Adrenal gland (tissue), 12 donors: ENCODE measurements around the gene NPSR1. TPM values are rescaled to one million over a fixed set of nuclear protein-coding genes. Genes with fewer than 3 reads are reported as not detected.
"Not testable (repeated sequence)": the region's sequence is repeated elsewhere in the genome, so short reads cannot be mapped to it uniquely, and the experiment has no call there.

Experiments used
- DNase-seq, 7 donors: peaks; one replicate each; pipeline ENCODE4 v3.0.0-alpha.2; 2019 to 2020
- H3K27ac ChIP-seq, 5 donors: fragments of 200-600 bp; sonication (generic) in 4 of 5; 1 replicate in 3 of 5; 2 replicates in 2 of 5; pipeline versions ENCODE4 v1.5.1 to v1.8.0; 2016 to 2020; ENCODE audit warnings: mild to moderate bottlenecking in 1 of 5
- H3K27me3 ChIP-seq: fragments of 200-600 bp; 2 replicates; pipeline ENCODE4 v1.8.0; 2021
- H3K36me3 ChIP-seq, 2 donors: fragments of 200-600 bp; replicated peaks in 1 of 2; 1 replicate in 1 of 2; 2 replicates in 1 of 2; pipeline versions ENCODE4 v1.5.1 to v1.8.0; 2018 to 2022
- H3K4me1 ChIP-seq, 2 donors: fragments of 200-600 bp; replicated peaks in 1 of 2; 1 replicate in 1 of 2; 2 replicates in 1 of 2; pipeline versions ENCODE4 v1.5.1 to v1.8.0; 2018 to 2021
- H3K4me3 ChIP-seq, 4 donors: fragments of 200-600 bp; sonication (generic) in 3 of 4; one replicate each; pipeline ENCODE4 v1.5.1; 2016 to 2018
- H3K9me3 ChIP-seq, 3 donors: fragments of 200-600 bp; sonication (generic) in 1 of 3; replicated peaks in 1 of 3; 1 replicate in 2 of 3; 2 replicates in 1 of 3; pipeline versions ENCODE4 v1.5.1 to v1.8.0; 2016 to 2021
- CTCF ChIP-seq, 6 experiments: fragments of 450-650 bp in 4 of 6; fragments of 200-600 bp in 2 of 6; sonication (generic) in 1 of 6; IDR thresholded peaks; 1 replicate in 5 of 6; 2 replicates in 1 of 6; pipeline versions ENCODE4 v1.5.1 to v1.8.0; 2016 to 2021; ENCODE audit warnings: antibody characterized with exemption in 6 of 6, mild to moderate bottlenecking in 2 of 6, moderate library complexity in 1 of 6
- POLR2A ChIP-seq, 2 donors: fragments of 450-650 bp; IDR thresholded peaks; one replicate each; pipeline ENCODE4 v1.6.1; 2017; ENCODE audit warnings: antibody characterized with exemption in 2 of 2, mild to moderate bottlenecking in 2 of 2, moderate library complexity in 1 of 2
- WGBS, 4 donors: extraction: QIAGEN DNeasy Blood & Tissue Kit in 2 of 4; methylation state at CpG; one replicate each; pipeline versions ENCODE4 v1.1.5 to v1.1.7; 2013 to 2017; 5-methylcytosine and 5-hydroxymethylcytosine counted together
- intact Hi-C, 2 donors: fragments of 100-400 bp; cut with DNase I; formaldehyde crosslinking; loops; one replicate each; pipeline versions ENCODE4 v1.14.1 to v1.15.0; 2022 to 2023
- polyA plus RNA-seq, 3 donors: library from polyadenylated mRNA; stranded (reverse); fragments of 200-250 nt in 2 of 3; fragments of 350-450 nt in 1 of 3; fragmentation: Illumina TruSeq in 1 of 3; extraction: RNeasy Lipid Tissue Mini Kit (QIAGEN cat#74804) in 1 of 3; gene quantifications; one replicate each; pipeline ENCODE4 v1.2.3, GENCODE V29; 2013 to 2014
- total RNA-seq, 9 donors: library from RNA; depleted of rRNA in 4 of 9; stranded (reverse); fragments of >200 nt in 4 of 9; fragments of 120-200 nt in 1 of 9; fragmentation: NEBNext Ultra II Directional in 1 of 9; extraction: Animal tissue kit (Norgen Biotek cat#: 25700) in 1 of 9; gene quantifications; one replicate each; pipeline versions ENCODE4 v1.1.0 to v1.2.4, GENCODE V29; 2013 to 2023
- donor health status: healthy with polysubstance abuse.
- donor health status: Bipolar disorder and iron deficiency.
- donor health status: DM: yes; HTN: yes; CAD: no.
- donor health status: DM: no; HTN: no; CAD: no.
- donor health status: DM: no; HTN: no; CAD: no.
- donor health status: DM: yes; HTN: yes; CAD: no.

The NPSR1 gene
- total and polyA plus RNA-seq, 12 donors, result not detected

GRCh38 chr7:34622771-34623250 lies 35.2 kb upstream of the NPSR1 start:
- TF ChIP-seq POLR2A (IDR thresholded peaks at IDR 0.05) (no peak), CTCF (IDR thresholded peaks at IDR 0.05) (no peak)
- H3K9me3 ChIP-seq, result no peaks in the 10 kb centered on the region
- H3K4me3 ChIP-seq, result no peak overlapping the region
- no peak overlapping the region for H3K27ac ChIP-seq
- intact Hi-C loops, result no loop called here
- H3K27me3 ChIP-seq, result no peaks in the 10 kb centered on the region
- 62 to 67% (median 64%) methylated on average over 4 of the region's 4 CpGs for WGBS, 4 donors
- H3K36me3 ChIP-seq, result no peaks in the 10 kb centered on the region
- no peaks in the 10 kb centered on the region for H3K4me1 ChIP-seq
- no peak for DNase-seq

- H3K27me3 ChIP-seq, H3K4me1 ChIP-seq, intact Hi-C loops, H3K9me3 ChIP-seq, H3K4me3 ChIP-seq, H3K27ac ChIP-seq, H3K36me3 ChIP-seq, DNase-seq: not testable (repeated sequence)
- WGBS, 4 donors, result 69 to 81% (median 75%) methylated on average over 3 to 4 of the region's 4 CpGs
These were observed 29.4 kb upstream of the NPSR1 start for GRCh38 chr7:34628618-34629017.

GRCh38 chr7:34652809-34653208 lies 5.2 kb upstream of the NPSR1 start:
- intact Hi-C loops, result no loop called here
- Histone ChIP-seq H3K4me3 (no peak overlapping the region), H3K27me3 (no peaks in the 10 kb centered on the region), H3K4me1 (no peaks in the 10 kb centered on the region), H3K27ac (no peak overlapping the region), H3K9me3 (no peaks in the 10 kb centered on the region), H3K36me3 (no peaks in the 10 kb centered on the region)
- 69 to 78% (median 74%) methylated on average over 4 of the region's 4 CpGs for WGBS, 4 donors
- DNase-seq, result no peak
- no peak for TF ChIP-seq CTCF (IDR thresholded peaks at IDR 0.05)
- no peak for TF ChIP-seq POLR2A (IDR thresholded peaks at IDR 0.05)

GRCh38 chr7:34653787-34654186 lies 4.2 kb upstream of the NPSR1 start:
- WGBS, 4 donors, result 78 to 97% (median 85%) methylated on average over 1 of the region's 1 CpG
- Histone ChIP-seq H3K9me3 (no peaks in the 10 kb centered on the region), H3K4me3 (no peak overlapping the region), H3K27me3 (no peaks in the 10 kb centered on the region), H3K4me1 (no peaks in the 10 kb centered on the region), H3K27ac (no peak overlapping the region), H3K36me3 (no peaks in the 10 kb centered on the region)
- TF ChIP-seq POLR2A (IDR thresholded peaks at IDR 0.05) (no peak), CTCF (IDR thresholded peaks at IDR 0.05) (no peak)
- DNase-seq, result no peak
- intact Hi-C loops, result no loop called here

- Histone ChIP-seq H3K27me3 (no peaks in the 10 kb centered on the region), H3K4me1 (no peaks in the 10 kb centered on the region), H3K9me3 (no peaks in the 10 kb centered on the region), H3K27ac (no peak overlapping the region), H3K4me3 (no peak overlapping the region), H3K36me3 (no peaks in the 10 kb centered on the region)
- no peak for DNase-seq
- WGBS, 4 donors, result 81 to 89% (median 83%) methylated on average over 1 of the region's 1 CpG
- TF ChIP-seq POLR2A (IDR thresholded peaks at IDR 0.05) (no peak), CTCF (IDR thresholded peaks at IDR 0.05) (no peak)
- intact Hi-C loops, result no loop called here
These were observed 2.6 kb upstream of the NPSR1 start for GRCh38 chr7:34655384-34655783.
